AG04450 (cell line): Measurements from ENCODE around the gene ENOX1. TPM values are rescaled to one million over a fixed set of nuclear protein-coding genes. Genes with fewer than 3 reads are reported as not detected.
A peak's percentile ranks its signal among the peaks of the same experiment; 100 is the strongest.

Experiments
- CTCF ChIA-PET: fragments of 300-600, 350-600 bp; formaldehyde crosslinking; extraction: SDS; loops from one replicate; lab custom pipeline; 2022; ENCODE audit warnings: antibody characterized with exemption, inconsistent platforms; lab: Charles Lee
- POLR2A ChIA-PET: fragments of 350-600 bp; formaldehyde crosslinking; extraction: SDS; loops from one replicate; lab custom pipeline; 2021; ENCODE audit warnings: antibody characterized with exemption, inconsistent platforms; lab: Yijun Ruan, JAX
- DNase-seq: peaks from one replicate; pipeline ENCODE4 v3.0.0-alpha.2; 2011; ENCODE audit warnings: low read depth, low spot score
- H3K27ac ChIP-seq: one replicate; pipeline ENCODE4 v1.5.1; 2012; ENCODE audit warnings: low read depth, low read length, control low read depth
- H3K27me3 ChIP-seq: one replicate; pipeline ENCODE4 v1.6.0; 2012; ENCODE audit warnings: low read length; ENCODE audit not compliant: control insufficient read depth, insufficient read depth
- H3K4me3 ChIP-seq: 2 replicates; pipeline ENCODE4 v1.5.1; 2011; ENCODE audit warnings: mild to moderate bottlenecking, low read depth, low read length, control low read depth
- H3K9me3 ChIP-seq: 2 replicates; pipeline ENCODE4 v1.5.1; 2012; ENCODE audit warnings: low read length; ENCODE audit not compliant: control insufficient read depth, insufficient read depth
- polyA plus RNA-seq: library from polyadenylated mRNA; depleted of rRNA; stranded (reverse); fragments of >200 nt; gene quantifications from 2 replicates; pipeline ENCODE4 v1.2.3, GENCODE V29; 2011
- TF ChIP-seq, protein P1 (sequence below): IDR thresholded peaks from 2 replicates; pipeline ENCODE4 v1.5.1; 2011; ENCODE audit warnings: low read depth, low read length, control low read depth, inconsistent platforms

Gene ENOX1
- polyA plus RNA-seq, 1 experiment = 3.9 TPM

DNA sequence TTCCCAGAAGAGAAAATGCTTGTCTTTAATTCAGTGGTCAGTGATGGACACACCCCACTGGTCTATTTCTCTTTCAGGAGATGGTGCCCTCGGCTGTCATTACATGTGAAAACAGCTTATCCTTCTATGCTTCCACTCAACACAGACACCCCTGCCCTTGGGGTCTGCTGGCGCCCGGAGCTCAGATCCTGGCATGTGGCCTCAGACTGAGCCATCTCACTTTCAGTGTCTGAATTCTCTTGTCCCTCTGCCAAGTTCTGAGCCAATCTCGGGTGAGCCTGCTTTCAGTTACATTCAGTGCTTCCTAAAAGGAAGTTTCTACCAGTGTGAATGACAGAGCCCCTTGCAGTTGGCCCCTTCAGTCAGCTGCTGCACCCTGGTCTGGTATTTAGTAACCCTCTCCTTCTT lies 469.8 kb downstream of the ENOX1 start:
- H3K27me3 ChIP-seq = no peaks in the 10 kb centered on the region
- ChIA-PET POLR2A (no interaction called here), CTCF (interaction anchor here (1.0 kb wide), 1 partner anchor 14 kb away, joined by 3 read pairs; no protein-coding TSS in a partner anchor)
- H3K4me3 ChIP-seq = peak overlapping the region; percentile 14; the same call in 1 of the 2 replicates
- TF ChIP-seq, protein P1, sequence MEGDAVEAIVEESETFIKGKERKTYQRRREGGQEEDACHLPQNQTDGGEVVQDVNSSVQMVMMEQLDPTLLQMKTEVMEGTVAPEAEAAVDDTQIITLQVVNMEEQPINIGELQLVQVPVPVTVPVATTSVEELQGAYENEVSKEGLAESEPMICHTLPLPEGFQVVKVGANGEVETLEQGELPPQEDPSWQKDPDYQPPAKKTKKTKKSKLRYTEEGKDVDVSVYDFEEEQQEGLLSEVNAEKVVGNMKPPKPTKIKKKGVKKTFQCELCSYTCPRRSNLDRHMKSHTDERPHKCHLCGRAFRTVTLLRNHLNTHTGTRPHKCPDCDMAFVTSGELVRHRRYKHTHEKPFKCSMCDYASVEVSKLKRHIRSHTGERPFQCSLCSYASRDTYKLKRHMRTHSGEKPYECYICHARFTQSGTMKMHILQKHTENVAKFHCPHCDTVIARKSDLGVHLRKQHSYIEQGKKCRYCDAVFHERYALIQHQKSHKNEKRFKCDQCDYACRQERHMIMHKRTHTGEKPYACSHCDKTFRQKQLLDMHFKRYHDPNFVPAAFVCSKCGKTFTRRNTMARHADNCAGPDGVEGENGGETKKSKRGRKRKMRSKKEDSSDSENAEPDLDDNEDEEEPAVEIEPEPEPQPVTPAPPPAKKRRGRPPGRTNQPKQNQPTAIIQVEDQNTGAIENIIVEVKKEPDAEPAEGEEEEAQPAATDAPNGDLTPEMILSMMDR = no peak
- DNase-seq = no peak
- peak overlapping the region; percentile 13 for H3K27ac ChIP-seq
- no peaks in the 10 kb centered on the region for H3K9me3 ChIP-seq

GRCh38 chr13:43316281-43316680 lies 470.5 kb downstream of the ENOX1 start:
- ChIA-PET CTCF (no interaction called here), POLR2A (no interaction called here)
- Histone ChIP-seq H3K4me3 (no peak overlapping the region), H3K27ac (no peak overlapping the region), H3K9me3 (no peaks in the 10 kb centered on the region), H3K27me3 (no peaks in the 10 kb centered on the region)
- TF ChIP-seq, protein P1 = no peak
- DNase-seq = no peak

DNA sequence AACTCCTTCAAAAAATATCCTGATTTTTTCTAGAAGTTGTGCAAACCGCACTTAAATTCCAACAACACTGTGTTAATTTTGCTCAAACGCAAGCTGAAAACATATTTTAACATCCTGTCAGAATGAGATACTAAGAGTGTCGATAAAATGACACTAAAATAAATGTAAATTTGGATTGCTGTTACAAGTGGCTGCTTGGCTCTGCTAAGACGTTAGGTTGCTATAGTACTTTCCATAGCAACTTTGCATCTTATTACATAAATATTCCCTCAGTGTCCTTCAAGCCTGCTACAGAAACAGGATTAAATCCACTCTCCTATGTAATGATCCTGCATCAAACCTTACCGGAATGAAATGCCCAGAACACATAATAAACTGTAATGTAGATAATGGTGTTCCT lies 471.2 kb downstream of the ENOX1 start:
- TF ChIP-seq, protein P1 = no peak
- POLR2A ChIA-PET = no interaction called here
- Histone ChIP-seq H3K9me3 (no peaks in the 10 kb centered on the region), H3K4me3 (no peak overlapping the region), H3K27me3 (no peaks in the 10 kb centered on the region), H3K27ac (no peak overlapping the region)
- CTCF ChIA-PET = no interaction called here
- DNase-seq = no peak

DNA sequence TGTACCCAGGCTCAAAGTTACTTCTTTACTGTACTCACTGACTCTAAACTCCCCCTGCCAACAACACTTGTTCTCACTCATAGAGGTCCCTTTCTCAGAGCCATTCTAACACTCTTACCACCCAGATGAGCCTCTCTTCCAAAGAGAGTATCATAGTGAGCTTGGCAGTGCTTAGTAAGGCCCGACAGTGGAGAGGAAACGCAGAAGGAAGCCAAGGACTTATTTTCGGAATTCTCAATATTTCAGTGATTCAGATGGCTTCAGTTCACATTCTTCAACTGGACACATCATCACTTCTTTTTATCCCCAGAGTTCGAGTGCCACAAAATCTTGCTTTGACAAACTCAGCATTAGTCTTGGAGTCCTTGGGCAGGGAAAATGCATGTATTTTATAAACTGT lies 477.5 kb downstream of the ENOX1 start:
- TF ChIP-seq, protein P1 = no peak
- CTCF ChIA-PET = no interaction called here
- Histone ChIP-seq H3K27me3 (no peaks in the 10 kb centered on the region), H3K9me3 (no peaks in the 10 kb centered on the region), H3K27ac (no peak overlapping the region), H3K4me3 (no peak overlapping the region)
- POLR2A ChIA-PET = no interaction called here
- no peak for DNase-seq

- peak; percentile 59 for DNase-seq
- ChIA-PET POLR2A (no interaction called here), CTCF (no interaction called here)
- Histone ChIP-seq H3K27ac (no peak overlapping the region), H3K4me3 (no peak overlapping the region), H3K9me3 (no peaks in the 10 kb centered on the region), H3K27me3 (no peaks in the 10 kb centered on the region)
- TF ChIP-seq, protein P1 = no peak
Observed at GRCh38 chr13:43307921-43308433, 478.8 kb downstream of the ENOX1 start.
